Activated effector memory CD4-positive, alpha-beta T cell treated with anti-CD3 and anti-CD28 coated beads, Interleukin-2, amount 50 U/mL, for 16 hours (primary cell): Measurements from ENCODE around the gene MBTPS1.

ENCODE experiments used
- DNase-seq: peaks from one replicate; pipeline ENCODE4 v3.0.0-alpha.2; 2020

MBTPS1 gene

GRCh38 chr16:84069540-84069939 is 47.2 kb downstream of the MBTPS1 start:
- no peak for DNase-seq

GRCh38 chr16:84068783-84069462 is 47.8 kb downstream of the MBTPS1 start:
- DNase-seq: no peak

- DNase-seq: no peak
Observed at GRCh38 chr16:84068041-84068440, 48.7 kb downstream of the MBTPS1 start.

- no peak for DNase-seq
Observed at GRCh38 chr16:84067640-84068039, 49.1 kb downstream of the MBTPS1 start.

GRCh38 chr16:84065536-84066132 is 51.1 kb downstream of the MBTPS1 start:
- DNase-seq: no peak

GRCh38 chr16:84063980-84064379 is 52.8 kb downstream of the MBTPS1 start:
- DNase-seq: no peak

- peak; percentile 89 for DNase-seq
Observed at GRCh38 chr16:84062734-84063640, 53.8 kb downstream of the MBTPS1 start.

GRCh38 chr16:84061236-84061819 is 55.4 kb downstream of the MBTPS1 start:
- no peak for DNase-seq

GRCh38 chr16:84059946-84060901 is 56.5 kb downstream of the MBTPS1 start:
- no peak for DNase-seq

- DNase-seq: no peak
Observed at GRCh38 chr16:84059111-84059510, 57.6 kb downstream of the MBTPS1 start.

GRCh38 chr16:84058664-84059063 is 58.1 kb downstream of the MBTPS1 start:
- no peak for DNase-seq

- DNase-seq: no peak
Observed at GRCh38 chr16:84058211-84058610, 58.5 kb downstream of the MBTPS1 start.

GRCh38 chr16:84056933-84057332 is 59.8 kb downstream of the MBTPS1 start:
- no peak for DNase-seq

GRCh38 chr16:84055801-84056634 is 60.7 kb downstream of the MBTPS1 start:
- DNase-seq: no peak

- no peak for DNase-seq
Observed at GRCh38 chr16:84055366-84055765, 61.4 kb downstream of the MBTPS1 start.

- DNase-seq: no peak
Observed at GRCh38 chr16:84054916-84055315, 61.8 kb downstream of the MBTPS1 start.

- peak; percentile 56 for DNase-seq
Observed at GRCh38 chr16:84054271-84054670, 62.5 kb downstream of the MBTPS1 start.

- DNase-seq: peak; percentile 47
Observed at GRCh38 chr16:84053237-84053636, 63.5 kb downstream of the MBTPS1 start.

GRCh38 chr16:84052071-84052622 is 64.6 kb downstream of the MBTPS1 start:
- peak; percentile 53 for DNase-seq

GRCh38 chr16:84050316-84050715 is 66.4 kb downstream of the MBTPS1 start:
- DNase-seq: peak; percentile 43
